HCT116 (cell line): ENCODE results near the gene TP53TG5. TPM values are rescaled to one million over a fixed set of nuclear protein-coding genes. Genes with fewer than 3 reads are reported as not detected.

Source experiments
- ATAC-seq: fragments of 200-7000 bp; cut with Tn5 transposase; 2 replicates; pipeline ENCODE4 v1.9.1; 2020; ENCODE audit warnings: mild to moderate bottlenecking, moderate library complexity
- BruUV-seq: library from RNA; stranded (reverse); fragments of 400-500 nt; replicated peaks from 2 replicates; lab custom pipeline; 2021; lab: Mats Ljungman, UMichigan
- CTCF ChIA-PET: fragments of 300-600 bp; sonication (Branson Sonifier 250); formaldehyde crosslinking; loops from one replicate; lab custom pipeline; 2021; ENCODE audit warnings: antibody characterized with exemption; lab: Charles Lee
- POLR2A ChIA-PET: fragments of 300-600, 350-600 bp; sonication (Branson Sonifier 250); formaldehyde crosslinking; loops from one replicate; lab custom pipeline; 2021; ENCODE audit warnings: antibody characterized with exemption; lab: Charles Lee
- RAD21 ChIA-PET, 2 experiments: fragments of 300-600 bp; sonication (Branson Sonifier 250); formaldehyde crosslinking; loops; one replicate each; lab custom pipeline; 2023; ENCODE audit warnings: low total read pairs in 2 of 2; ENCODE audit not compliant: uncharacterized antibody in 2 of 2, unreplicated experiment in 2 of 2, low non-redundant PET in 1 of 2; lab: Charles Lee
- DNase-seq: peaks from one replicate; pipeline ENCODE4 v3.0.0-alpha.2; 2010; ENCODE audit warnings: low read depth, low spot score
- H2AFZ ChIP-seq: fragments of 200-600 bp; shearing (Covaris generic), sonication (generic); 2 replicates; pipeline ENCODE4 v1.6.1; 2017; ENCODE audit warnings: low read depth, mixed run types, mixed read lengths, antibody characterized with exemption, low read length; ENCODE audit not compliant: poor library complexity, severe bottlenecking
- H3K27ac ChIP-seq: 2 replicates; pipeline ENCODE4 v1.5.1; 2012; ENCODE audit warnings: low read depth, low read length
- H3K27me3 ChIP-seq: fragments of 200-600 bp; sonication (generic); 2 replicates; pipeline ENCODE4 v1.6.1; 2016; ENCODE audit warnings: mixed run types, low read length, mixed read lengths; ENCODE audit not compliant: insufficient read depth
- H3K36me3 ChIP-seq, 2 experiments: fragments of 200-500 bp in 1 of 2; fragments of 200-600 bp in 1 of 2; sonication (Bioruptor generic) in 1 of 2; sonication (generic) in 1 of 2; 2 replicates each; pipeline versions ENCODE4 v1.5.1 to v1.6.1; 2014 to 2016; ENCODE audit warnings: low read length in 2 of 2, inconsistent platforms in 1 of 2, mixed read lengths in 1 of 2, mixed run types in 1 of 2; ENCODE audit not compliant: insufficient read depth in 2 of 2, control insufficient read depth in 1 of 2
- H3K4me1 ChIP-seq, 2 experiments: fragments of 200-600 bp in 1 of 2; sonication (generic) in 1 of 2; 2 replicates each; pipeline versions ENCODE4 v1.5.1 to v1.6.1; 2012 to 2017; ENCODE audit warnings: low read length in 2 of 2, inconsistent platforms in 1 of 2, mild to moderate bottlenecking in 1 of 2, mixed read lengths in 1 of 2, mixed run types in 1 of 2, moderate library complexity in 1 of 2; ENCODE audit not compliant: insufficient read depth in 2 of 2, control insufficient read depth in 1 of 2
- H3K4me2 ChIP-seq: fragments of 200-600 bp; sonication (generic); 2 replicates; pipeline ENCODE4 v1.6.1; 2017; ENCODE audit warnings: mixed run types, low read length, mixed read lengths
- H3K4me3 ChIP-seq, 2 experiments: fragments of 200-600 bp in 1 of 2; sonication (generic) in 1 of 2; replicated peaks in 1 of 2; 2 replicates each; pipeline ENCODE4 v1.5.1; 2011 to 2016; ENCODE audit warnings: low read length in 2 of 2, control low read depth in 1 of 2, low read depth in 1 of 2, mild to moderate bottlenecking in 1 of 2, mixed read lengths in 1 of 2, mixed run types in 1 of 2
- H3K79me2 ChIP-seq: fragments of 200-600 bp; sonication (generic); 2 replicates; pipeline ENCODE4 v1.6.1; 2017; ENCODE audit warnings: mild to moderate bottlenecking, mixed run types, low read length, moderate library complexity, mixed read lengths; ENCODE audit not compliant: insufficient read depth
- H3K9ac ChIP-seq: fragments of 200-600 bp; sonication (generic); 2 replicates; pipeline ENCODE4 v1.6.1; 2016; ENCODE audit warnings: low read length, mixed read lengths
- H3K9me2 ChIP-seq: fragments of 200-600 bp; sonication (generic), shearing (Covaris generic); 2 replicates; pipeline ENCODE4 v1.6.1; 2017; ENCODE audit warnings: mixed run types, mild to moderate bottlenecking, moderate library complexity; ENCODE audit not compliant: insufficient read depth
- H3K9me3 ChIP-seq, 2 experiments: fragments of 200-500 bp in 1 of 2; fragments of 200-600 bp in 1 of 2; sonication (Bioruptor generic) in 1 of 2; sonication (generic) in 1 of 2; 2 replicates each; pipeline ENCODE4 v1.6.1; 2014 to 2017; ENCODE audit warnings: low read length in 2 of 2, mixed read lengths in 2 of 2, inconsistent platforms in 1 of 2, low read depth in 1 of 2, mild to moderate bottlenecking in 1 of 2, mixed run types in 1 of 2, moderate library complexity in 1 of 2; ENCODE audit not compliant: control insufficient read depth in 1 of 2, insufficient read depth in 1 of 2
- H4K20me1 ChIP-seq: fragments of 200-600 bp; sonication (generic), shearing (Covaris generic); 2 replicates; pipeline ENCODE4 v1.6.1; 2017; ENCODE audit warnings: mixed run types, mild to moderate bottlenecking, moderate library complexity; ENCODE audit not compliant: insufficient read depth
- EGR1 ChIP-seq: IDR thresholded peaks from 2 replicates; pipeline ENCODE4 v1.6.1; 2012; ENCODE audit warnings: low read depth
- ELF1 ChIP-seq: IDR thresholded peaks from 2 replicates; pipeline ENCODE4 v1.6.1; 2012; ENCODE audit warnings: low read depth, borderline replicate concordance
- EZH2 ChIP-seq: fragments of 200-600 bp; sonication (generic); IDR thresholded peaks from 2 replicates; pipeline ENCODE4 v1.6.1; 2017; ENCODE audit warnings: antibody characterized with exemption, mixed run types
- EZH2phosphoT487 ChIP-seq: fragments of 200-600 bp; IDR thresholded peaks from 2 replicates; pipeline ENCODE4 v1.6.1; 2018; ENCODE audit warnings: antibody characterized with exemption, borderline replicate concordance
- FOSL1 ChIP-seq: IDR thresholded peaks from 2 replicates; pipeline ENCODE4 v1.6.1; 2012; ENCODE audit warnings: low read depth
- JUND ChIP-seq: IDR thresholded peaks from 2 replicates; pipeline ENCODE4 v1.6.1; 2012
- POLR2A ChIP-seq: IDR thresholded peaks from 2 replicates; pipeline ENCODE4 v1.7.0; 2011; ENCODE audit warnings: borderline replicate concordance; ENCODE audit not compliant: insufficient read depth, insufficient read length; ENCODE audit errors: extremely low read depth
- POLR2AphosphoS5 ChIP-seq: IDR thresholded peaks from 2 replicates; pipeline ENCODE4 v1.6.1; 2011; ENCODE audit warnings: mild to moderate bottlenecking, low read depth, low read length, moderate library complexity
- SIN3A ChIP-seq: IDR thresholded peaks from 2 replicates; pipeline ENCODE4 v1.6.1; 2012; ENCODE audit warnings: low read depth
- SRF ChIP-seq: IDR thresholded peaks from 2 replicates; pipeline ENCODE4 v1.6.1; 2012; ENCODE audit warnings: low read depth
- TCF7L2 ChIP-seq: IDR thresholded peaks from 2 replicates; pipeline ENCODE4 v1.7.0; 2011; ENCODE audit warnings: borderline replicate concordance, inconsistent platforms; ENCODE audit not compliant: insufficient read depth, insufficient read length; ENCODE audit errors: extremely low read depth
- YY1 ChIP-seq: IDR thresholded peaks from 2 replicates; pipeline ENCODE4 v1.6.1; 2011; ENCODE audit warnings: low read length, low read depth, moderate library complexity, mild to moderate bottlenecking; ENCODE audit not compliant: insufficient replicate concordance; ENCODE audit errors: extremely low read depth
- ZFX ChIP-seq: fragments of 450-650 bp; IDR thresholded peaks from 2 replicates; pipeline ENCODE4 v1.6.1; 2017
- ZNF274 ChIP-seq: fragments of 200-500 bp; sonication (Bioruptor generic); IDR thresholded peaks from 2 replicates; pipeline ENCODE4 v1.6.1; 2014; ENCODE audit warnings: mild to moderate bottlenecking, low read depth, low read length, inconsistent platforms
- intact Hi-C: fragments of 100-400 bp; cut with micrococcal nuclease; formaldehyde crosslinking; loops from 2 replicates; pipeline ENCODE4 v1.10.0; 2022
- total RNA-seq: library from RNA; stranded (reverse); gene quantifications from one replicate; pipeline ENCODE4 v1.2.1, GENCODE V29; 2021; ENCODE audit not compliant: unreplicated experiment
- TF ChIP-seq, protein P1 (sequence below): IDR thresholded peaks from 2 replicates; pipeline ENCODE4 v1.6.1; 2012
- TF ChIP-seq, protein P2 (sequence below): IDR thresholded peaks from 2 replicates; pipeline ENCODE4 v1.6.1; 2011; ENCODE audit warnings: mild to moderate bottlenecking, low read length, moderate library complexity; ENCODE audit not compliant: insufficient replicate concordance; ENCODE audit errors: extremely low read depth
- TF ChIP-seq, protein P3 (sequence below): IDR thresholded peaks from 2 replicates; pipeline ENCODE4 v1.6.1; 2012
- TF ChIP-seq, protein P4 (sequence below), 3 experiments: fragments of 200-600 bp in 1 of 3; sonication (generic) in 1 of 3; IDR thresholded peaks in 2 of 3; conservative IDR thresholded peaks in 1 of 3; 2 replicates each; pipeline ENCODE4 v1.5.1; 2012 to 2017; ENCODE audit warnings: low read depth in 2 of 3, low read length in 2 of 3, antibody characterized with exemption in 1 of 3, borderline replicate concordance in 1 of 3, control low read depth in 1 of 3, mild to moderate bottlenecking in 1 of 3, mixed read lengths in 1 of 3, mixed run types in 1 of 3, moderate library complexity in 1 of 3; ENCODE audit not compliant: insufficient read depth in 1 of 3
- TF ChIP-seq, protein P5 (sequence below): IDR thresholded peaks from 2 replicates; pipeline ENCODE4 v1.6.1; 2012; ENCODE audit warnings: low read depth

The TP53TG5 gene
- total RNA-seq, 1 experiment from 2014 or later: 0.76 TPM

DNA sequence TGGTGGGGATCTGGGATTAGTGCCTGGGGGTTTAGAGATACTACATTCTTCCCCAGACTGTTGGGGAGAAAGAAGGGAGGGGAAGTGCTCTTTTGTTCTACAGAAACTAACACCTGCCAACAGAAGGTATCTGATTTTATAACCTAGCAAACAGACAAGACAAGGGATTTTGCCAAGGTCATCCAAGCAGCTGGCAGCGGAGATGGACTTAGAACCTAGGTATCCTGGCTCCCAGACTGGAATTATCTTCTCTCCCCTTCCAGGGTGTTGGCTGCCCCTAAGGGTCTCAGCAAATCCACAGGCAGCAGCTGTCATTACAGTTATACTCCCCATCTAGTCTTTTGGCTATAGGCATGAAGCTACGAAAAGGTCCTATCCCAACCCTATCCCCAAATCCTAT lies 38.3 kb downstream of the TP53TG5 start:
- intact Hi-C loops: no loop called here
- peaks cover 84 to 95% of the 10 kb centered on the region in 2 experiments for H3K4me1 ChIP-seq
- H3K79me2 ChIP-seq: peaks cover 100% of the 10 kb centered on the region
- H3K27ac ChIP-seq: peak overlapping the region; percentile 84
- no peaks in the 10 kb centered on the region for H3K9me3 ChIP-seq
- DNase-seq (no peak), ATAC-seq (no peak)
- ChIA-PET POLR2A (interaction anchor here (1.4 kb wide), 1 partner anchor 20 kb away, joined by 3 read pairs; no protein-coding TSS in a partner anchor), CTCF (interaction anchor here (1.5 kb wide), 2 partner anchors 28 to 97 kb away, joined by 3 to 4 read pairs; no protein-coding TSS in a partner anchor), RAD21 (no interaction called here)
- no TSS peak for BruUV-seq
- H4K20me1 ChIP-seq: 0 out of 2 replicates have a peak, but pooled peaks cover 3% of the 10 kb centered on the region
- no peaks in the 10 kb centered on the region for H3K9me2 ChIP-seq
- peaks cover 3 to 25% of the 10 kb centered on the region in 2 experiments; a peak in 2 of 4 replicates for H3K36me3 ChIP-seq
- no peaks in the 10 kb centered on the region for H3K27me3 ChIP-seq
- H3K9ac ChIP-seq: peak overlapping the region; percentile 80
- H3K4me2 ChIP-seq: peak overlapping the region; percentile 91
- H3K4me3 ChIP-seq: no peak overlapping the region
- H2AFZ ChIP-seq: no peak overlapping the region
- TF ChIP-seq TCF7L2 (no peak), SRF (no peak), EZH2phosphoT487 (no peak), POLR2AphosphoS5 (no peak; the same call in 1 of the 2 replicates), FOSL1 (no peak), ZFX (no peak), POLR2A (no peak), EGR1 (no peak), ELF1 (no peak), ZNF274 (no peak), JUND (no peak), YY1 (no peak), EZH2 (no peak), SIN3A (no peak)
- TF ChIP-seq, protein P1, sequence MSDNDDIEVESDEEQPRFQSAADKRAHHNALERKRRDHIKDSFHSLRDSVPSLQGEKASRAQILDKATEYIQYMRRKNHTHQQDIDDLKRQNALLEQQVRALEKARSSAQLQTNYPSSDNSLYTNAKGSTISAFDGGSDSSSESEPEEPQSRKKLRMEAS: no peak
- TF ChIP-seq, protein P2, sequence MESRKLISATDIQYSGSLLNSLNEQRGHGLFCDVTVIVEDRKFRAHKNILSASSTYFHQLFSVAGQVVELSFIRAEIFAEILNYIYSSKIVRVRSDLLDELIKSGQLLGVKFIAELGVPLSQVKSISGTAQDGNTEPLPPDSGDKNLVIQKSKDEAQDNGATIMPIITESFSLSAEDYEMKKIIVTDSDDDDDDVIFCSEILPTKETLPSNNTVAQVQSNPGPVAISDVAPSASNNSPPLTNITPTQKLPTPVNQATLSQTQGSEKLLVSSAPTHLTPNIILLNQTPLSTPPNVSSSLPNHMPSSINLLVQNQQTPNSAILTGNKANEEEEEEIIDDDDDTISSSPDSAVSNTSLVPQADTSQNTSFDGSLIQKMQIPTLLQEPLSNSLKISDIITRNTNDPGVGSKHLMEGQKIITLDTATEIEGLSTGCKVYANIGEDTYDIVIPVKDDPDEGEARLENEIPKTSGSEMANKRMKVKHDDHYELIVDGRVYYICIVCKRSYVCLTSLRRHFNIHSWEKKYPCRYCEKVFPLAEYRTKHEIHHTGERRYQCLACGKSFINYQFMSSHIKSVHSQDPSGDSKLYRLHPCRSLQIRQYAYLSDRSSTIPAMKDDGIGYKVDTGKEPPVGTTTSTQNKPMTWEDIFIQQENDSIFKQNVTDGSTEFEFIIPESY: no peak
- TF ChIP-seq, protein P3, sequence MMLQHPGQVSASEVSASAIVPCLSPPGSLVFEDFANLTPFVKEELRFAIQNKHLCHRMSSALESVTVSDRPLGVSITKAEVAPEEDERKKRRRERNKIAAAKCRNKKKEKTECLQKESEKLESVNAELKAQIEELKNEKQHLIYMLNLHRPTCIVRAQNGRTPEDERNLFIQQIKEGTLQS: no peak
- TF ChIP-seq, protein P4, sequence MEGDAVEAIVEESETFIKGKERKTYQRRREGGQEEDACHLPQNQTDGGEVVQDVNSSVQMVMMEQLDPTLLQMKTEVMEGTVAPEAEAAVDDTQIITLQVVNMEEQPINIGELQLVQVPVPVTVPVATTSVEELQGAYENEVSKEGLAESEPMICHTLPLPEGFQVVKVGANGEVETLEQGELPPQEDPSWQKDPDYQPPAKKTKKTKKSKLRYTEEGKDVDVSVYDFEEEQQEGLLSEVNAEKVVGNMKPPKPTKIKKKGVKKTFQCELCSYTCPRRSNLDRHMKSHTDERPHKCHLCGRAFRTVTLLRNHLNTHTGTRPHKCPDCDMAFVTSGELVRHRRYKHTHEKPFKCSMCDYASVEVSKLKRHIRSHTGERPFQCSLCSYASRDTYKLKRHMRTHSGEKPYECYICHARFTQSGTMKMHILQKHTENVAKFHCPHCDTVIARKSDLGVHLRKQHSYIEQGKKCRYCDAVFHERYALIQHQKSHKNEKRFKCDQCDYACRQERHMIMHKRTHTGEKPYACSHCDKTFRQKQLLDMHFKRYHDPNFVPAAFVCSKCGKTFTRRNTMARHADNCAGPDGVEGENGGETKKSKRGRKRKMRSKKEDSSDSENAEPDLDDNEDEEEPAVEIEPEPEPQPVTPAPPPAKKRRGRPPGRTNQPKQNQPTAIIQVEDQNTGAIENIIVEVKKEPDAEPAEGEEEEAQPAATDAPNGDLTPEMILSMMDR (IDR thresholded peaks at IDR 0.05 in 2 of 3, conservative IDR thresholded peaks at IDR 0.05 in 1 of 3; ENCODE audit: borderline replicate concordance in 1 of 3, insufficient read depth in 1 of 3, low read depth in 2 of 3, low read length in 2 of 3): no peak
- TF ChIP-seq, protein P5, sequence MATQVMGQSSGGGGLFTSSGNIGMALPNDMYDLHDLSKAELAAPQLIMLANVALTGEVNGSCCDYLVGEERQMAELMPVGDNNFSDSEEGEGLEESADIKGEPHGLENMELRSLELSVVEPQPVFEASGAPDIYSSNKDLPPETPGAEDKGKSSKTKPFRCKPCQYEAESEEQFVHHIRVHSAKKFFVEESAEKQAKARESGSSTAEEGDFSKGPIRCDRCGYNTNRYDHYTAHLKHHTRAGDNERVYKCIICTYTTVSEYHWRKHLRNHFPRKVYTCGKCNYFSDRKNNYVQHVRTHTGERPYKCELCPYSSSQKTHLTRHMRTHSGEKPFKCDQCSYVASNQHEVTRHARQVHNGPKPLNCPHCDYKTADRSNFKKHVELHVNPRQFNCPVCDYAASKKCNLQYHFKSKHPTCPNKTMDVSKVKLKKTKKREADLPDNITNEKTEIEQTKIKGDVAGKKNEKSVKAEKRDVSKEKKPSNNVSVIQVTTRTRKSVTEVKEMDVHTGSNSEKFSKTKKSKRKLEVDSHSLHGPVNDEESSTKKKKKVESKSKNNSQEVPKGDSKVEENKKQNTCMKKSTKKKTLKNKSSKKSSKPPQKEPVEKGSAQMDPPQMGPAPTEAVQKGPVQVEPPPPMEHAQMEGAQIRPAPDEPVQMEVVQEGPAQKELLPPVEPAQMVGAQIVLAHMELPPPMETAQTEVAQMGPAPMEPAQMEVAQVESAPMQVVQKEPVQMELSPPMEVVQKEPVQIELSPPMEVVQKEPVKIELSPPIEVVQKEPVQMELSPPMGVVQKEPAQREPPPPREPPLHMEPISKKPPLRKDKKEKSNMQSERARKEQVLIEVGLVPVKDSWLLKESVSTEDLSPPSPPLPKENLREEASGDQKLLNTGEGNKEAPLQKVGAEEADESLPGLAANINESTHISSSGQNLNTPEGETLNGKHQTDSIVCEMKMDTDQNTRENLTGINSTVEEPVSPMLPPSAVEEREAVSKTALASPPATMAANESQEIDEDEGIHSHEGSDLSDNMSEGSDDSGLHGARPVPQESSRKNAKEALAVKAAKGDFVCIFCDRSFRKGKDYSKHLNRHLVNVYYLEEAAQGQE: no peak
